Type B pancreatic cell (in vitro differentiated cells): ENCODE results near the gene STX11. TPM values are rescaled to one million over a fixed set of nuclear protein-coding genes. Genes with fewer than 3 reads are reported as not detected.

Source experiments
- DNase-seq: peaks from one replicate; pipeline ENCODE4 v3.0.0; 2021; ENCODE audit warnings: mixed read lengths; ENCODE audit not compliant: unreplicated experiment; ENCODE audit errors: extremely low spot score
- H3K27ac Mint-ChIP-seq: 2 replicates; pipeline ENCODE4 v1.8.0; 2021; ENCODE audit warnings: mild to moderate bottlenecking, mixed read lengths
- H3K27me3 Mint-ChIP-seq: 2 replicates; pipeline ENCODE4 v1.8.0; 2021; ENCODE audit warnings: mixed read lengths
- H3K36me3 Mint-ChIP-seq: 2 replicates; pipeline ENCODE4 v1.8.0; 2021; ENCODE audit warnings: mixed read lengths
- H3K4me1 Mint-ChIP-seq: one replicate; pipeline ENCODE4 v1.8.0; 2021; ENCODE audit warnings: mixed read lengths; ENCODE audit not compliant: unreplicated experiment
- H3K4me3 Mint-ChIP-seq: 2 replicates; pipeline ENCODE4 v1.8.0; 2021; ENCODE audit warnings: mild to moderate bottlenecking, mixed read lengths
- H3K9me3 Mint-ChIP-seq: 2 replicates; pipeline ENCODE4 v1.8.0; 2021; ENCODE audit warnings: mixed read lengths
- total RNA-seq: library from RNA; stranded (reverse); gene quantifications from 2 replicates; pipeline ENCODE4 v1.2.1, GENCODE V29; 2021; ENCODE audit warnings: low replicate concordance
- TF ChIP-seq, protein P1 (sequence below): fragments of 200-600 bp; sonication (generic); conservative IDR thresholded peaks from 2 replicates; pipeline ENCODE4 v1.5.0; 2021; ENCODE audit warnings: antibody characterized with exemption, mild to moderate bottlenecking

STX11 gene
- total RNA-seq, 1 donor from 2014 or later, result 0.24 TPM

DNA sequence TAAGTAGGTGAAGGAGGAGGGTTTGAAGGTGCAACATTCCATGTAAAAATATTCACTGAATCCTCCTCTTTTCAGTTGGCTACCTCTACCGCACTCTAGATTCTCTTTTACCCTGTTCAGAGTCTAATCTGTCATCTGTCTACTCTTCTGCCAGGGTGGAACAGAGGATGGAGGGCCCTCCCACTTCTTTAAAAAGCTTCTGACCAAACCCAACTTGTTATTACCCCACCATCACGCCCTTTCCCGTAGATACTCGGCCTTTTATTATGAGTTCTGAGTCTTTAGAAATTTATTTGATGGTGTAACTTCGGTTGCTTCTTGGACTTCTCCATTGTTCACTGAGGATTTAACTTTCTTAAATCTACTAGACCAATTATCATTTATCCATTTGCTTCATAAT, 11.7 kb downstream of the STX11 start:
- H3K9me3 Mint-ChIP-seq, result no peaks in the 10 kb centered on the region
- no peaks in the 10 kb centered on the region for H3K4me1 Mint-ChIP-seq
- no peak for DNase-seq
- no peak overlapping the region for H3K27ac Mint-ChIP-seq
- no peaks in the 10 kb centered on the region for H3K27me3 Mint-ChIP-seq
- no peaks in the 10 kb centered on the region for H3K36me3 Mint-ChIP-seq
- no peak overlapping the region for H3K4me3 Mint-ChIP-seq
- TF ChIP-seq, protein P1, sequence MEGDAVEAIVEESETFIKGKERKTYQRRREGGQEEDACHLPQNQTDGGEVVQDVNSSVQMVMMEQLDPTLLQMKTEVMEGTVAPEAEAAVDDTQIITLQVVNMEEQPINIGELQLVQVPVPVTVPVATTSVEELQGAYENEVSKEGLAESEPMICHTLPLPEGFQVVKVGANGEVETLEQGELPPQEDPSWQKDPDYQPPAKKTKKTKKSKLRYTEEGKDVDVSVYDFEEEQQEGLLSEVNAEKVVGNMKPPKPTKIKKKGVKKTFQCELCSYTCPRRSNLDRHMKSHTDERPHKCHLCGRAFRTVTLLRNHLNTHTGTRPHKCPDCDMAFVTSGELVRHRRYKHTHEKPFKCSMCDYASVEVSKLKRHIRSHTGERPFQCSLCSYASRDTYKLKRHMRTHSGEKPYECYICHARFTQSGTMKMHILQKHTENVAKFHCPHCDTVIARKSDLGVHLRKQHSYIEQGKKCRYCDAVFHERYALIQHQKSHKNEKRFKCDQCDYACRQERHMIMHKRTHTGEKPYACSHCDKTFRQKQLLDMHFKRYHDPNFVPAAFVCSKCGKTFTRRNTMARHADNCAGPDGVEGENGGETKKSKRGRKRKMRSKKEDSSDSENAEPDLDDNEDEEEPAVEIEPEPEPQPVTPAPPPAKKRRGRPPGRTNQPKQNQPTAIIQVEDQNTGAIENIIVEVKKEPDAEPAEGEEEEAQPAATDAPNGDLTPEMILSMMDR, result no peak

DNA sequence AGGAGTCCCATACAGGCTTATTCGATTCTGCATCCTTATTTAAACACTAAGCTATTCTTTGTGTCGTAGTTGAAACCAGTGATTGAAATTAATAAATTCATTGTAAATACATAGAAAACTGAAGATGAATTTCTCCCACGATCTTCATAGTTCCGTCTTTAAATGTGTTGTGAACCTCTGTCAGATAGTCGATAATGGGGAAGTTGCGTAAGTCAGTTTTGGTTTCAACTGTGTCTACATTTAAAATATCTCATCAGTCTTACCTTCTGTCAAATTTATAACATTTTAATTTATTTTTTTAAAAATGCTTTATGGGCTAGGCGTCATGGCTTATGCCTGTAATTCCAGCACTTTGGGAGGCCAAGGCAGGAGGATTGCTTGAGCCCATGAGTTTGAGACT, 12.7 kb downstream of the STX11 start:
- H3K27me3 Mint-ChIP-seq, result no peaks in the 10 kb centered on the region
- TF ChIP-seq, protein P1, result no peak
- H3K27ac Mint-ChIP-seq, result no peak overlapping the region
- H3K9me3 Mint-ChIP-seq, result no peaks in the 10 kb centered on the region
- H3K36me3 Mint-ChIP-seq, result no peaks in the 10 kb centered on the region
- H3K4me1 Mint-ChIP-seq, result no peaks in the 10 kb centered on the region
- no peak overlapping the region for H3K4me3 Mint-ChIP-seq
- no peak for DNase-seq

DNA sequence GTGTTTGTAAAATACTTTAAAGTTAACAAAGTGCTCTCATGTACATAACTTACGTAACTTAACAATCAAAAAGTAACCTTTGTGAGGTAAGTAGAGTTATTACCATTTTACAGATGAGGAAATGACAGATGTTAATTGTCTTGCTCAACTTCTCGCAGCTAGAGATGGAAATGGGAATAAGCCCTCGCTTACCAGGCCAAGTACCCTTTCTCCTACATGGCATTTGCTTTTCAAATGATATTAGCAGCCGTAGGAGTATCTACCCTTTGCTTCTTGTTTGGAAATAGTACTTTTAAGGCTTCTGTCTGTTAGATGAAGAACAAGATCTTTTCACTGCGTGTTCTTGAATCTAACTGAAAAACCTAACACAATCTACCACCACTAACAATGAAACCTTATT, 15.5 kb downstream of the STX11 start:
- TF ChIP-seq, protein P1, result no peak
- H3K27ac Mint-ChIP-seq, result no peak overlapping the region
- H3K36me3 Mint-ChIP-seq, result no peaks in the 10 kb centered on the region
- H3K4me1 Mint-ChIP-seq, result no peaks in the 10 kb centered on the region
- peaks cover 5% of the 10 kb centered on the region for H3K27me3 Mint-ChIP-seq
- no peak overlapping the region for H3K4me3 Mint-ChIP-seq
- no peak for DNase-seq
- no peaks in the 10 kb centered on the region for H3K9me3 Mint-ChIP-seq

DNA sequence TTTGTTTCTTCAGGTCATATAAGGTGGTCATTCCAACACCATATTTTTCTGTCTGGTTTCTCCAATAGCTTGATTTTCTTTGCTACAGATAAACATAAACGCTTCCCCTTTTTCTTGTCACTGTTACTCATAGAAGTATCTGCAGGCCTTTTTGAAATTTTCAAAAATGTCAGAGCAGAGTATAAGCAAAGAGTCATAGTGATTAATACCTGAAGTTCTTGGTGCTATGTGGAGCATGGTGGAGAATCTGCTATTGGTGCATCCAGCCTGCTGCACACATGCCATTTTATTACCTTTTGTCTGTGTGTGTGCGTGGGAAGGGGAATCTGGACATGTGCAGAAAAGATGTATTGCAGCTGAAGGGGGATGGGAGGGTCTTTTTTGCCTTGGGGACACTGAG, 19.7 kb downstream of the STX11 start:
- Mint-ChIP-seq H3K27ac (no peak overlapping the region), H3K4me3 (no peak overlapping the region)

DNA sequence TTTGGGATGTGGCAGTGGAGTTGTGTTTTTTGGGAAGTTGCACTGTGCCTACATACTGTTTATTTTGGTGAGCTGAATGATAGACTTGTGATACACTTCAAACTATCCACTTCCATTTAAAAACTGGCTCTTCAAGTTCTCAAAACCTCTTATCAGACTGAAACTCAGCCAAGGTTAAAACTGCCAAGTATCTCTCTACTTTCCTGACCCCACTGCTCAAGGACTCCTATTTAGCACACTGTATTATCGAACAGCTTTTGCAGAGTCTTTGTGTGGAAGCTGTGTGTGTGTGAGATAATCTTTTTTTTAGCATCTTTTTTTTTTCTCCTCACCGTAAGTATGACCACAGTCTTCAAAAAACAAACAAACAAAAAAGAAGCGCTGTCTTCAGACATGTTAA, 21.1 kb downstream of the STX11 start:
- Mint-ChIP-seq H3K27ac (no peak overlapping the region), H3K4me1 (no peaks in the 10 kb centered on the region), H3K27me3 (peaks cover 8% of the 10 kb centered on the region), H3K4me3 (no peak overlapping the region), H3K36me3 (no peaks in the 10 kb centered on the region), H3K9me3 (peaks cover 4% of the 10 kb centered on the region)
- DNase-seq, result no peak
- TF ChIP-seq, protein P1, result no peak

More for the DNA sequence above, 19.7 kb downstream of the STX11 start:
- H3K4me1 Mint-ChIP-seq, result no peaks in the 10 kb centered on the region
- no peak for DNase-seq
- no peaks in the 10 kb centered on the region for H3K36me3 Mint-ChIP-seq
- H3K27me3 Mint-ChIP-seq, result peaks cover 5% of the 10 kb centered on the region
- H3K9me3 Mint-ChIP-seq, result peaks cover 4% of the 10 kb centered on the region
- TF ChIP-seq, protein P1, result no peak

DNA sequence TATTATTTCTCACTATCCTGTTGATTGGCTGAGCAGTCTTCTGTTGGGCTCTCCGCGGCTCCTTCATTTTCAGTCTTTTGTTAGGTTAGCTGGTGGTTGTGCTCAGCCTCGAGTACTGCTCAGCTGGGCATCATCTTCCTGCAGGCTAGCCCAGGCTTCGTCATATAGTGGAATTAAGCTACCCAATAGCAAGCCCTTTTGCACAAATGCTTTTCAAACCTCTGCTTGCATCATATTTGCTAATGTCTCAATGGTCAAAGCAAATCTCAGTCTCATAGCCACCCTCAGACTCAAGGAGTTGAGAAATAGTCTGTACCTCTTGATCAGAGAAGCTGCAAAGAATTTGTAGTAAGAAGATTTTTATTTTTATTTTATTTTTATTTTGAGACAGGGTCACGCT, 23.7 kb downstream of the STX11 start:
- peaks cover 11% of the 10 kb centered on the region for H3K27me3 Mint-ChIP-seq
- no peaks in the 10 kb centered on the region for H3K36me3 Mint-ChIP-seq
- H3K4me3 Mint-ChIP-seq, result no peak overlapping the region
- no peak overlapping the region for H3K27ac Mint-ChIP-seq
- H3K9me3 Mint-ChIP-seq, result peaks cover 4% of the 10 kb centered on the region
- DNase-seq, result no peak
- TF ChIP-seq, protein P1, result no peak
- H3K4me1 Mint-ChIP-seq, result no peaks in the 10 kb centered on the region
